Measurements from ENCODE around the gene ELL2. TPM values are rescaled to one million over a fixed set of nuclear protein-coding genes. Genes with fewer than 3 reads are reported as not detected.
A peak's percentile ranks its signal among the peaks of the same experiment; 100 is the strongest.
"Not testable (repeated sequence)": the region's sequence is repeated elsewhere in the genome, so short reads cannot be mapped to it uniquely, and the experiment has no call there.

ELL2 gene
- total and polyA plus RNA-seq, 10 donors: 4.3 to 109 (median 66.8) TPM

GRCh38 chr5:95931079-95931833 lies 30.4 kb downstream of the ELL2 start:
- peaks cover 0 to 25% (median 4%) of the 10 kb centered on the region in 6 donors for H3K4me1 ChIP-seq

GRCh38 chr5:95930141-95930930 lies 31.3 kb downstream of the ELL2 start:
- TF ChIP-seq POLR2AphosphoS5 (IDR thresholded peaks at IDR 0.05) (no peak), POLR2A (IDR thresholded peaks at IDR 0.05) (no peak), CTCF (IDR thresholded peaks at IDR 0.05 in 8 of 11, conservative IDR thresholded peaks at IDR 0.05 in 3 of 11) (no peak)
- no peak overlapping the region for H3K4me3 ChIP-seq
- DNase-seq: no peak
- H3K27ac ChIP-seq: peak overlapping the region in 1 of 8 donors; percentile 12
- WGBS, 5 donors: 79 to 87% (median 85%) methylated on average over 4 of the region's 4 CpGs
- H3K27me3 ChIP-seq (replicated peaks in 1 of 7): no peaks in the 10 kb centered on the region
- intact Hi-C loops (cut with DNase I; ENCODE audit: low total_unique reads): no loop called here
- H3K9me3 ChIP-seq: no peaks in the 10 kb centered on the region
- H3K36me3 ChIP-seq: no peaks in the 10 kb centered on the region
- peaks cover 0 to 35% (median 10%) of the 10 kb centered on the region in 6 donors for H3K4me1 ChIP-seq

More at GRCh38 chr5:95931079-95931833, 30.4 kb downstream of the ELL2 start:
- Histone ChIP-seq H3K27ac (no peak overlapping the region), H3K9me3 (no peaks in the 10 kb centered on the region), H3K4me3 (no peak overlapping the region), H3K36me3 (peaks cover 0 to 3% (median 0%) of the 10 kb centered on the region in 6 donors), H3K27me3 (replicated peaks in 1 of 7) (no peaks in the 10 kb centered on the region)
- intact Hi-C loops (cut with DNase I; ENCODE audit: low total_unique reads): no loop called here
- DNase-seq: no peak
- TF ChIP-seq CTCF (IDR thresholded peaks at IDR 0.05 in 8 of 11, conservative IDR thresholded peaks at IDR 0.05 in 3 of 11) (no peak), POLR2A (IDR thresholded peaks at IDR 0.05) (no peak), POLR2AphosphoS5 (IDR thresholded peaks at IDR 0.05) (no peak)
- WGBS, 5 donors: 88 to 95% (median 91%) methylated on average over 3 of the region's 3 CpGs

- Histone ChIP-seq H3K36me3 (no peaks in the 10 kb centered on the region), H3K4me1 (peaks cover 0 to 50% (median 24%) of the 10 kb centered on the region in 6 donors), H3K27me3 (replicated peaks in 1 of 7) (no peaks in the 10 kb centered on the region), H3K27ac (peak overlapping the region in 2 of 8 donors; percentile 8 to 20), H3K9me3 (no peaks in the 10 kb centered on the region), H3K4me3 (no peak overlapping the region)
- no peak for DNase-seq
- TF ChIP-seq POLR2A (IDR thresholded peaks at IDR 0.05) (no peak), POLR2AphosphoS5 (IDR thresholded peaks at IDR 0.05) (peak in 1 of 3 donors; percentile 22)
- 96 to 98% (median 97%) methylated on average over 7 of the region's 7 CpGs for WGBS, 5 donors
- intact Hi-C loops (cut with DNase I; ENCODE audit: low total_unique reads): no loop called here
Measured at GRCh38 chr5:95928724-95929253, 32.9 kb downstream of the ELL2 start.

- Histone ChIP-seq H3K27me3 (replicated peaks in 1 of 7) (no peaks in the 10 kb centered on the region), H3K36me3 (no peaks in the 10 kb centered on the region), H3K4me1 (peaks cover 0 to 57% (median 28%) of the 10 kb centered on the region in 6 donors), H3K27ac (peak overlapping the region in 3 of 8 donors; percentile 2 to 20 (median 8)), H3K9me3 (no peaks in the 10 kb centered on the region), H3K4me3 (no peak overlapping the region)
- 62 to 79% (median 75%) methylated on average over 6 of the region's 6 CpGs for WGBS, 5 donors
- TF ChIP-seq CTCF (IDR thresholded peaks at IDR 0.05 in 8 of 11, conservative IDR thresholded peaks at IDR 0.05 in 3 of 11): no peak
- intact Hi-C loops (cut with DNase I; ENCODE audit: low total_unique reads): no loop called here
- DNase-seq: no peak
Measured at GRCh38 chr5:95927927-95928723, 33.5 kb downstream of the ELL2 start.

GRCh38 chr5:95927300-95927699 lies 34.4 kb downstream of the ELL2 start:
- intact Hi-C loops (cut with DNase I; ENCODE audit: low total_unique reads); H3K36me3 ChIP-seq; H3K4me3 ChIP-seq; H3K9me3 ChIP-seq; DNase-seq; H3K27me3 ChIP-seq (replicated peaks in 1 of 7): not testable (repeated sequence)
- 28 to 94% (median 91%) methylated on average over 3 to 13 of the region's 13 CpGs for WGBS, 5 donors
- peak overlapping the region in 1 of 8 donors; percentile 8 for H3K27ac ChIP-seq
- peaks cover 0 to 65% (median 28%) of the 10 kb centered on the region in 6 donors for H3K4me1 ChIP-seq
